ENCODE data around the gene MRPL50. TPM values are rescaled to one million over a fixed set of nuclear protein-coding genes. Genes with fewer than 3 reads are reported as not detected.
A peak's percentile ranks its signal among the peaks of the same experiment; 100 is the strongest.

MRPL50 gene
- total and polyA plus RNA-seq, 9 of the 15 experiments (the other 6 are each of a cell fraction or from before 2014, with no cell fraction given) = 17.5 to 107 (median 37.4) TPM

GRCh38 chr9:101409079-101409477, 10.7 kb upstream of the MRPL50 start (continued):
- TF ChIP-seq ZC3H11A (IDR thresholded peaks at IDR 0.05; ENCODE audit: low read depth, low read length) (no peak), SOX6 (IDR thresholded peaks at IDR 0.05) (peak; percentile 47), CHD2 (IDR thresholded peaks at IDR 0.05; ENCODE audit: low read depth, low read length) (no peak), TCF15 (CRISPR knock-in tag; IDR thresholded peaks at IDR 0.05) (no peak), ZNF740 (CRISPR knock-in tag; IDR thresholded peaks at IDR 0.05) (no peak), ZNF740 (tag; IDR thresholded peaks at IDR 0.05) (no peak), HMGXB4 (CRISPR knock-in tag; IDR thresholded peaks at IDR 0.05) (no peak), ZNF224 (CRISPR knock-in tag; IDR thresholded peaks at IDR 0.05) (no peak)

All from K562 (cell line).